Measurements from ENCODE around the gene C6orf47. TPM values are rescaled to one million over a fixed set of nuclear protein-coding genes. Genes with fewer than 3 reads are reported as not detected.

C6orf47 gene
- 11.8 and 12.0 TPM in 2 replicates for total RNA-seq

GRCh38 chr6:31660381-31661261, at the start of gene C6orf47:
TSS of gene C6orf47 (minus strand) at chr6:31660778. CDS start at chr6:31659947, 831 bp downstream.

GRCh38 chr6:31706599-31706998, 46.0 kb upstream of the C6orf47 start, which contains the start of gene LY6G6F:
TSS of gene LY6G6F (plus strand) at chr6:31706866. CDS start at chr6:31706907, 41 bp downstream.

GRCh38 chr6:31702819-31703716, 42.5 kb upstream of the C6orf47 start, which contains the start of gene ABHD16A:
TSS of gene ABHD16A (minus strand) at chr6:31703324. CDS start at chr6:31703281, 43 bp downstream.

GRCh38 chr6:31680226-31681134, 19.9 kb upstream of the C6orf47 start, which contains the start of gene LY6G5C:
TSS of gene LY6G5C (minus strand) at chr6:31681067. CDS start at chr6:31680373, 694 bp downstream.

GRCh38 chr6:31669676-31670075, 9.1 kb upstream of the C6orf47 start, which contains the start of gene LY6G5B:
TSS of gene LY6G5B (plus strand) at chr6:31669976. CDS start at chr6:31670951, 975 bp downstream.

GRCh38 chr6:31665501-31666336, 5.1 kb upstream of the C6orf47 start, which contains the start of gene CSNK2B:
TSS of gene CSNK2B (plus strand) at chr6:31666080. CDS start at chr6:31666832, 752 bp downstream.

GRCh38 chr6:31664790-31665500, 4.4 kb upstream of the C6orf47 start, which contains the start of gene GPANK1:
TSS of gene GPANK1 (minus strand) at chr6:31664997. CDS start at chr6:31664478, 519 bp downstream.

GRCh38 chr6:31655349-31656237, 5.0 kb downstream of the C6orf47 start, which contains the start of gene APOM:
TSS of gene APOM (plus strand) at chr6:31655894. CDS start at chr6:31655967, 73 bp downstream.

GRCh38 chr6:31620586-31621319, 39.8 kb downstream of the C6orf47 start, which contains the start of gene PRRC2A:
TSS of gene PRRC2A (plus strand) at chr6:31620715. CDS start at chr6:31622790, 2,075 bp downstream.

GRCh38 chr6:31614684-31615578, 45.6 kb downstream of the C6orf47 start, which contains the start of gene AIF1:
TSS of gene AIF1 (plus strand) at chr6:31615234. CDS start at chr6:31615330, 96 bp downstream.

Small RNA genes within 50 kb of the gene (small RNA-seq; reads per million reads assigned to genes)
- gene MIR4646 (not detected), gene MIR6832 (0.21 reads per million), gene RF00019 (not detected), gene SNORA38 (186 reads per million, percentile 99 among the genes with 10 or more reads in this experiment), gene UQCRHP1 (not detected)

Other genes with a start within 250 kb of the C6orf47 start
- 22.5 and 33.1 TPM in 2 replicates for gene MICB, start 162.6 kb downstream of the C6orf47 start, total RNA-seq
- not detected in 2 replicates for gene MCCD1, start 131.8 kb downstream of the C6orf47 start, total RNA-seq
- 455 and 468 TPM in 2 replicates for gene DDX39B, start 118.8 kb downstream of the C6orf47 start, total RNA-seq
- 0.50 and 0.53 TPM in 2 replicates for gene ATP6V1G2, start 114.2 kb downstream of the C6orf47 start, total RNA-seq
- 17.1 and 19.1 TPM in 2 replicates for gene NFKBIL1, start 113.2 kb downstream of the C6orf47 start, total RNA-seq
- not detected in 2 replicates for gene LTA, start 88.5 kb downstream of the C6orf47 start, total RNA-seq
- gene TNF, start 85.2 kb downstream of the C6orf47 start, total RNA-seq = not detected in 2 replicates
- gene LTB, start 78.4 kb downstream of the C6orf47 start, total RNA-seq = 0.80 and 1.2 TPM in 2 replicates
- gene LST1, start 74.5 kb downstream of the C6orf47 start, total RNA-seq = 0.29 and 0.40 TPM in 2 replicates
- not detected in 2 replicates for gene NCR3, start 67.8 kb downstream of the C6orf47 start, total RNA-seq
- gene AIF1, start 45.5 kb downstream of the C6orf47 start, total RNA-seq = not detected in 2 replicates
- gene PRRC2A, start 40.1 kb downstream of the C6orf47 start, total RNA-seq = 84.0 and 112 TPM in 2 replicates
- 149 and 209 TPM in 2 replicates for gene BAG6, start 8.1 kb downstream of the C6orf47 start, total RNA-seq
- 0.29 TPM in 1 of 2 replicates, not detected in the other for gene APOM, start 4.9 kb downstream of the C6orf47 start, total RNA-seq
- gene GPANK1, start 4.2 kb upstream of the C6orf47 start, total RNA-seq = 11.8 and 15.4 TPM in 2 replicates
- 178 and 196 TPM in 2 replicates for gene CSNK2B, start 5.3 kb upstream of the C6orf47 start, total RNA-seq
- 5.7 and 7.2 TPM in 2 replicates for gene LY6G5B, start 9.2 kb upstream of the C6orf47 start, total RNA-seq
- 1.3 and 1.6 TPM in 2 replicates for gene LY6G5C, start 20.3 kb upstream of the C6orf47 start, total RNA-seq
- 26.7 and 30.5 TPM in 2 replicates for gene ABHD16A, start 42.5 kb upstream of the C6orf47 start, total RNA-seq
- not detected in 2 replicates for gene LY6G6F, start 46.1 kb upstream of the C6orf47 start, total RNA-seq
- not detected in 2 replicates for gene LY6G6D, start 54.6 kb upstream of the C6orf47 start, total RNA-seq
- gene LY6G6C, start 61.0 kb upstream of the C6orf47 start, total RNA-seq = not detected in 2 replicates
- not detected in 2 replicates for gene MPIG6B, start 62.6 kb upstream of the C6orf47 start, total RNA-seq
- gene DDAH2, start 68.5 kb upstream of the C6orf47 start, total RNA-seq = 35.2 and 44.4 TPM in 2 replicates
- gene CLIC1, start 75.8 kb upstream of the C6orf47 start, total RNA-seq = 650 and 798 TPM in 2 replicates
- 18.6 and 30.9 TPM in 2 replicates for gene MSH5, start 79.2 kb upstream of the C6orf47 start, total RNA-seq
- 0.66 and 1.6 TPM in 2 replicates for gene SAPCD1, start 101.9 kb upstream of the C6orf47 start, total RNA-seq
- gene VWA7, start 116.5 kb upstream of the C6orf47 start, total RNA-seq = 0.27 and 0.29 TPM in 2 replicates
- 80.2 and 96.9 TPM in 2 replicates for gene VARS1, start 135.0 kb upstream of the C6orf47 start, total RNA-seq
- 51.3 and 55.1 TPM in 2 replicates for gene LSM2, start 146.2 kb upstream of the C6orf47 start, total RNA-seq
- gene HSPA1L, start 154.5 kb upstream of the C6orf47 start, total RNA-seq = 0.40 and 0.57 TPM in 2 replicates
- 35.1 and 75.0 TPM in 2 replicates for gene HSPA1A, start 154.8 kb upstream of the C6orf47 start, total RNA-seq
- 26.1 and 97.3 TPM in 2 replicates for gene HSPA1B, start 167.0 kb upstream of the C6orf47 start, total RNA-seq
- gene NEU1, start 202.0 kb upstream of the C6orf47 start, total RNA-seq = 43.5 and 45.3 TPM in 2 replicates
- 0.13 and 0.65 TPM in 2 replicates for gene SLC44A4, start 218.2 kb upstream of the C6orf47 start, total RNA-seq
- gene EHMT2, start 236.9 kb upstream of the C6orf47 start, total RNA-seq = 34.0 and 40.5 TPM in 2 replicates
- 1.1 and 1.3 TPM in 2 replicates for gene ZBTB12, start 241.3 kb upstream of the C6orf47 start, total RNA-seq